ENCODE data around the gene HBA2.
"Not testable (repeated sequence)": the region's sequence is repeated elsewhere in the genome, so short reads cannot be mapped to it uniquely, and the experiment has no call there.

The HBA2 gene

DNA sequence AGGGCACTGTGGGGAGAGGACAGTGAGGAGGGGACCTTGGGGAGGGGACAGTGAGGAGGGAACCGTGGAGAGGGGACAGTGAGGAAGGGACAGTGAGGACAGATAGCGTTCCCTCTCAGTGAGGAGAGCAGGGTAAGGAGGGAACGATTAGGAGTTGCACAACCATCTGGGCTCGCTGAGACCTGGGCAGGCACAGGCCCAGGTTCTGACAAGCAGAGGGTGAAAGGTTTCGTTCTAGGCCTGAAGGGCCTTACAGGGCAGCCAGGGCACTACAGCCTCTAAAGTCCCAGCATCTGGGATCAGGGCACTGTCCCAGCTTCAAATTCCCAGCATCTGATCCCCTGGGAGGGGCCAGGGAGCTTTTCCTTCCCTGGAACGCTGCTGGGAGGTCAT is 19.6 kb upstream of the HBA2 start:
- peaks cover 7 to 68% (median 30%) of the 10 kb centered on the region in 3 experiments for H3K27me3 ChIP-seq (ENCODE audit: control insufficient read depth in 3 of 3, insufficient read depth in 3 of 3, low read depth in 1 of 3, low read length in 3 of 3)
- H3K4me2 ChIP-seq (ENCODE audit: insufficient read depth, low read length, poor library complexity, severe bottlenecking); H3K23ac ChIP-seq (ENCODE audit: low read depth, low read length, poor library complexity); H4K91ac ChIP-seq (ENCODE audit: low read depth, low read length, poor library complexity); H3K27ac ChIP-seq (replicated peaks; ENCODE audit: low read length); H2BK15ac ChIP-seq (ENCODE audit: low read length); H3K36me3 ChIP-seq (replicated peaks in 1 of 2; ENCODE audit: control insufficient read depth in 2 of 2, insufficient read depth in 2 of 2, low read length in 2 of 2); H3K14ac ChIP-seq (ENCODE audit: low read length); H3K4me1 ChIP-seq (ENCODE audit: control insufficient read depth in 2 of 2, insufficient read depth in 1 of 2, low read depth in 1 of 2, low read length in 2 of 2); H3K9me3 ChIP-seq (replicated peaks in 1 of 2; ENCODE audit: control insufficient read depth in 2 of 2, insufficient read depth in 1 of 2, low read depth in 1 of 2, low read length in 2 of 2); H3K4ac ChIP-seq (ENCODE audit: low read length); H2BK5ac ChIP-seq (ENCODE audit: low read length); H2AK5ac ChIP-seq (ENCODE audit: low read depth, low read length); H2BK12ac ChIP-seq (ENCODE audit: low read length); H3K79me1 ChIP-seq (ENCODE audit: low read depth, low read length); H3K18ac ChIP-seq (ENCODE audit: low read length); DNase-seq (ENCODE audit: low spot score); H3K4me3 ChIP-seq (ENCODE audit: low read length in 2 of 2); H4K8ac ChIP-seq (ENCODE audit: low read depth, low read length); H2AFZ ChIP-seq (ENCODE audit: low read length); H2BK120ac ChIP-seq (ENCODE audit: low read depth, low read length); H3K9ac ChIP-seq (ENCODE audit: low read depth, low read length, poor library complexity): not testable (repeated sequence)
- WGBS, 2 donors (ENCODE audit: extremely low coverage in 2 of 2, insufficient read length in 2 of 2, insufficient replicate concordance in 1 of 2): no CpG with 5 or more reads among the region's 6 CpGs

DNA sequence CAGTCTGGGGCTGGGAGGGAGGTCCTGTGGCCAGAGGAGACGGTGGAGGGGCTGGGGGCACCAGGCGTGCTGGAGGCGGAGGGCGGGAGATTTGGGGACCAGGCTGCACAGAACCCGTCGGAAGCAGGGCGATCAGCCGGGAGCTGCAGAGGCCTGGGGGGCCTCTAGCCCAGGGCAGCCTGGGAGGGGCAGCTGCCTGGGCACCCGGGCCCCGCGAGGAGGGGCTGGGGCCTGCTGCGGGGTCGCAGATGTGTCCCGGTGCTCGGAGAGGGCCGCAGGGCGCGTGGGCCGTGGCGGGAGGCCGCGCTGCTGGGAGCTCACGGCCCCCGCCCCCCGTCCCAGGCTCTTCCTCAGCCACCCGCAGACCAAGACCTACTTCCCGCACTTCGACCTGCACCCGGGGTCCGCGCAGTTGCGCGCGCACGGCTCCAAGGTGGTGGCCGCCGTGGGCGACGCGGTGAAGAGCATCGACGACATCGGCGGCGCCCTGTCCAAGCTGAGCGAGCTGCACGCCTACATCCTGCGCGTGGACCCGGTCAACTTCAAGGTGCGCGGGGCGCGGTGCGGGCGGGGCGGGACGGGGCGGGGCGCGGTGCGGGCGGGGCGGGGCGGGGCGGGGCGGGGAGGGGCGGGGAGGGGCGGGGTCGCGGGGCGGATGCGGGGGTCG is 19.0 kb upstream of the HBA2 start:
- peak overlapping the region; percentile 18 for H3K4me2 ChIP-seq (ENCODE audit: insufficient read depth, low read length, poor library complexity, severe bottlenecking)
- WGBS, 2 donors (ENCODE audit: extremely low coverage in 2 of 2, insufficient read length in 2 of 2, insufficient replicate concordance in 1 of 2): no CpG with 5 or more reads among the region's 74 CpGs
- not testable (repeated sequence) for DNase-seq (ENCODE audit: low spot score); H3K9ac ChIP-seq (ENCODE audit: low read depth, low read length, poor library complexity); H3K36me3 ChIP-seq (replicated peaks in 1 of 2; ENCODE audit: control insufficient read depth in 2 of 2, insufficient read depth in 2 of 2, low read length in 2 of 2); H4K91ac ChIP-seq (ENCODE audit: low read depth, low read length, poor library complexity); H3K14ac ChIP-seq (ENCODE audit: low read length); H2BK12ac ChIP-seq (ENCODE audit: low read length); H3K23ac ChIP-seq (ENCODE audit: low read depth, low read length, poor library complexity); H3K4me1 ChIP-seq (ENCODE audit: control insufficient read depth in 2 of 2, insufficient read depth in 1 of 2, low read depth in 1 of 2, low read length in 2 of 2); H3K27ac ChIP-seq (replicated peaks; ENCODE audit: low read length); H2BK120ac ChIP-seq (ENCODE audit: low read depth, low read length); H2AFZ ChIP-seq (ENCODE audit: low read length); H2BK5ac ChIP-seq (ENCODE audit: low read length); H3K18ac ChIP-seq (ENCODE audit: low read length); H3K9me3 ChIP-seq (replicated peaks in 1 of 2; ENCODE audit: control insufficient read depth in 2 of 2, insufficient read depth in 1 of 2, low read depth in 1 of 2, low read length in 2 of 2); H2BK15ac ChIP-seq (ENCODE audit: low read length); H4K8ac ChIP-seq (ENCODE audit: low read depth, low read length); H3K4ac ChIP-seq (ENCODE audit: low read length); H3K4me3 ChIP-seq (ENCODE audit: low read length in 2 of 2); H3K79me1 ChIP-seq (ENCODE audit: low read depth, low read length); H2AK5ac ChIP-seq (ENCODE audit: low read depth, low read length)
- H3K27me3 ChIP-seq (ENCODE audit: control insufficient read depth in 3 of 3, insufficient read depth in 3 of 3, low read depth in 1 of 3, low read length in 3 of 3): peaks cover 7 to 68% (median 32%) of the 10 kb centered on the region in 3 experiments

DNA sequence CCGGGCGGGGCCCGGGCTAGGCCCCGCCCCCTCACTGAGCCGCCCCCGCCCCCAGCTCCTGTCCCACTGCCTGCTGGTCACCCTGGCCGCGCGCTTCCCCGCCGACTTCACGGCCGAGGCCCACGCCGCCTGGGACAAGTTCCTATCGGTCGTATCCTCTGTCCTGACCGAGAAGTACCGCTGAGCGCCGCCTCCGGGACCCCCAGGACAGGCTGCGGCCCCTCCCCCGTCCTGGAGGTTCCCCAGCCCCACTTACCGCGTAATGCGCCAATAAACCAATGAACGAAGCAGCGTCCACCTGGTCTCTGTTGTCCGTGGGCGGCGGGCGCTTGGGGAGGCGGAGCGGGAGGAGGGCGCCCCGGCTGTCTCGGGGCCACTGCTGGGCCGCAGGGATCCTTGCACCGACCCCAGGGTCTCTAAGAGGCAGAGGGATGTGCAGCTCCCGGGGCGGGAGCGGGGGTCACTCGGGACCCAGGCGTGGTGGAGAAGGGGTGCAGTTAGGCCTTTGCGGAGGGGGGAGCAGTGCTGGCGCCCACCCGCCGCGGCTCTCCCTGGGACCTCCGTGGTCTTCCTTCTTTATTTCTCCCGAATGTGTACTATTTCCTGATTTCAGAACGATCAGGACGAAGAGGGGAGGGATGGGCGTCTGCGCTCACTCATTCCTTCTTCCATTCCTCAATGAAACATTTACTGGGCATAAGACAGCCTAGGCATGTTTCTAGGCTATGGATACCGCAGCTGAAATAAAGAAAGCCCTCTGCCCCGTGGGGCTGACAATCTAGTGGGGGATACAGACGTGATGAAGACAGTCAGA is 18.3 kb upstream of the HBA2 start:
- WGBS, 2 donors (ENCODE audit: extremely low coverage in 2 of 2, insufficient read length in 2 of 2, insufficient replicate concordance in 1 of 2): no CpG with 5 or more reads among the region's 59 CpGs
- no peak overlapping the region for H4K8ac ChIP-seq (ENCODE audit: low read depth, low read length)
- no peak overlapping the region for H2BK15ac ChIP-seq (ENCODE audit: low read length)
- H3K9me3 ChIP-seq (replicated peaks in 1 of 2; ENCODE audit: control insufficient read depth in 2 of 2, insufficient read depth in 1 of 2, low read depth in 1 of 2, low read length in 2 of 2): peaks cover 0 to 2% of the 10 kb centered on the region in 2 donors
- H3K4me3 ChIP-seq (ENCODE audit: low read length in 2 of 2): peak overlapping the region; percentile 37 to 77
- H3K14ac ChIP-seq (ENCODE audit: low read length): peak overlapping the region; percentile 98
- H3K4ac ChIP-seq (ENCODE audit: low read length): no peak overlapping the region
- no peak overlapping the region for H2AK5ac ChIP-seq (ENCODE audit: low read depth, low read length)
- no peak overlapping the region for H2BK12ac ChIP-seq (ENCODE audit: low read length)
- H3K27ac ChIP-seq (replicated peaks; ENCODE audit: low read length): no peak overlapping the region
- H2AFZ ChIP-seq (ENCODE audit: low read length): peak overlapping the region; percentile 93
- no peak overlapping the region for H3K23ac ChIP-seq (ENCODE audit: low read depth, low read length, poor library complexity)
- no peak overlapping the region for H4K91ac ChIP-seq (ENCODE audit: low read depth, low read length, poor library complexity)
- H3K27me3 ChIP-seq (ENCODE audit: control insufficient read depth in 3 of 3, insufficient read depth in 3 of 3, low read depth in 1 of 3, low read length in 3 of 3): peaks cover 7 to 66% (median 31%) of the 10 kb centered on the region in 3 experiments
- H2BK120ac ChIP-seq (ENCODE audit: low read depth, low read length): no peak overlapping the region
- H3K4me1 ChIP-seq (ENCODE audit: control insufficient read depth in 2 of 2, insufficient read depth in 1 of 2, low read depth in 1 of 2, low read length in 2 of 2): peaks cover 4 to 7% of the 10 kb centered on the region in 2 donors
- H3K4me2 ChIP-seq (ENCODE audit: insufficient read depth, low read length, poor library complexity, severe bottlenecking): peak overlapping the region; percentile 100
- H3K79me1 ChIP-seq (ENCODE audit: low read depth, low read length): no peaks in the 10 kb centered on the region
- peak overlapping the region; percentile 70 for H3K9ac ChIP-seq (ENCODE audit: low read depth, low read length, poor library complexity)
- no peak overlapping the region for H2BK5ac ChIP-seq (ENCODE audit: low read length)
- no peaks in the 10 kb centered on the region for H3K36me3 ChIP-seq (replicated peaks in 1 of 2; ENCODE audit: control insufficient read depth in 2 of 2, insufficient read depth in 2 of 2, low read length in 2 of 2)
- peak overlapping the region; percentile 92 for H3K18ac ChIP-seq (ENCODE audit: low read length)
- DNase-seq (ENCODE audit: low spot score): peak; percentile 59

DNA sequence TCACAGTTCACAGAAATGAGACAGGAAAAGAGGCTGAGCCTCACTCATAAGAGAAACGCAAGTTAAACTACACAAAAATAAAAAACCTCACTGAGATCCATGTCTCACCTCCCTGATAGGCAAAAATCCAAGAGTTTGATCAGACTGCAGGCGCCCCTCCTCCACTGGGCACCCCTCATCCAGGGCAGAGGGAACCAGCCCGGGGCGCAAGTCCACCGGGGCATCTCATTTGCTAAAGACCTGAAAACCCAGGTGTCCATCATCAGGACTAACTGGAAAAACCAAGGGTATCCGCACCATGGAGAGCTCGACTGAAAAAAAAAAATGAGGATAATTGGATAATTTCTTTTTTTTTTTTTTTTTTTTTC is 17.7 kb upstream of the HBA2 start:
- Histone ChIP-seq H2AFZ (ENCODE audit: low read length) (peak overlapping the region; percentile 93), H3K4me1 (ENCODE audit: control insufficient read depth in 2 of 2, insufficient read depth in 1 of 2, low read depth in 1 of 2, low read length in 2 of 2) (peaks cover 4 to 7% of the 10 kb centered on the region in 2 donors), H3K9ac (ENCODE audit: low read depth, low read length, poor library complexity) (no peak overlapping the region), H3K9me3 (replicated peaks in 1 of 2; ENCODE audit: control insufficient read depth in 2 of 2, insufficient read depth in 1 of 2, low read depth in 1 of 2, low read length in 2 of 2) (peaks cover 0 to 2% of the 10 kb centered on the region in 2 donors), H2AK5ac (ENCODE audit: low read depth, low read length) (no peak overlapping the region), H3K4me3 (ENCODE audit: low read length in 2 of 2) (no peak overlapping the region), H3K27me3 (ENCODE audit: control insufficient read depth in 3 of 3, insufficient read depth in 3 of 3, low read depth in 1 of 3, low read length in 3 of 3) (peaks cover 7 to 69% (median 31%) of the 10 kb centered on the region in 3 experiments), H3K23ac (ENCODE audit: low read depth, low read length, poor library complexity) (no peak overlapping the region), H4K91ac (ENCODE audit: low read depth, low read length, poor library complexity) (no peak overlapping the region), H3K14ac (ENCODE audit: low read length) (no peak overlapping the region), H3K4ac (ENCODE audit: low read length) (no peak overlapping the region), H3K18ac (ENCODE audit: low read length) (no peak overlapping the region), H3K79me1 (ENCODE audit: low read depth, low read length) (no peaks in the 10 kb centered on the region), H4K8ac (ENCODE audit: low read depth, low read length) (no peak overlapping the region), H3K27ac (replicated peaks; ENCODE audit: low read length) (no peak overlapping the region), H2BK120ac (ENCODE audit: low read depth, low read length) (no peak overlapping the region), H2BK5ac (ENCODE audit: low read length) (no peak overlapping the region), H2BK12ac (ENCODE audit: low read length) (no peak overlapping the region), H3K4me2 (ENCODE audit: insufficient read depth, low read length, poor library complexity, severe bottlenecking) (peak overlapping the region; percentile 100), H2BK15ac (ENCODE audit: low read length) (no peak overlapping the region), H3K36me3 (replicated peaks in 1 of 2; ENCODE audit: control insufficient read depth in 2 of 2, insufficient read depth in 2 of 2, low read length in 2 of 2) (no peaks in the 10 kb centered on the region)
- no CpG with 5 or more reads among the region's 7 CpGs for WGBS, 2 donors (ENCODE audit: extremely low coverage in 2 of 2, insufficient read length in 2 of 2, insufficient replicate concordance in 1 of 2)
- DNase-seq (ENCODE audit: low spot score): no peak

All from neuronal stem cell (in vitro differentiated cells).